Fibroblast of villous mesenchyme (primary cell): Measurements from ENCODE around the gene UBA6. TPM values are rescaled to one million over a fixed set of nuclear protein-coding genes. Genes with fewer than 3 reads are reported as not detected.

ENCODE experiments used
- DNase-seq: peaks from one replicate; pipeline ENCODE4 v3.0.0-alpha.2; 2010; ENCODE audit warnings: low read depth
- H3K4me3 ChIP-seq: 2 replicates; pipeline ENCODE4 v1.5.1; 2011; ENCODE audit warnings: low read depth, mild to moderate bottlenecking, low read length
- total RNA-seq: library from RNA; depleted of rRNA; stranded (reverse); fragments of >200 nt; gene quantifications from 2 replicates; pipeline ENCODE4 v1.2.3, GENCODE V29; 2012
- TF ChIP-seq, protein P1 (sequence below): IDR thresholded peaks from 2 replicates; pipeline ENCODE4 v1.5.1; 2012; ENCODE audit warnings: low read depth, mild to moderate bottlenecking, low read length; ENCODE audit not compliant: insufficient read depth

The UBA6 gene
- total RNA-seq, 1 donor: 88.1 TPM

DNA sequence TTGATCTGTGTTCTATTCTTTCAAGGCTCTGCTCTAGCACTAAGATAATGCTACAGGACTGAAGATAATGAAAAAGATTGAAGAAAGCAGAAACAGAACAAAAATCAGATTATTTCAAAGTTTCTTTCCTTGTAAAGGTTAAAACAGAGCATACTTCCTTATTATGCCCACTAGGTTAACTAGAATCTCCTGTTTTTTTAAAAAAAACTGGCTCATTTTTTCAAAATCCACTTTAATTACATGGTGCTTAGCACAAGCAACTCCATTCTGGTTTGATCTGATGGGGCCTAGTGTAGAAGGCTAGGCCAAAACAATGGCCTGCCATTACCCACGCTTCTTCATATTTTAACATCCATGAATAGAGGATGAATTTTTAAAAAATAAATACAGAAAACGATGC is 1.2 kb upstream of the UBA6 start:
- no peak for DNase-seq
- no peak overlapping the region for H3K4me3 ChIP-seq
- TF ChIP-seq, protein P1, sequence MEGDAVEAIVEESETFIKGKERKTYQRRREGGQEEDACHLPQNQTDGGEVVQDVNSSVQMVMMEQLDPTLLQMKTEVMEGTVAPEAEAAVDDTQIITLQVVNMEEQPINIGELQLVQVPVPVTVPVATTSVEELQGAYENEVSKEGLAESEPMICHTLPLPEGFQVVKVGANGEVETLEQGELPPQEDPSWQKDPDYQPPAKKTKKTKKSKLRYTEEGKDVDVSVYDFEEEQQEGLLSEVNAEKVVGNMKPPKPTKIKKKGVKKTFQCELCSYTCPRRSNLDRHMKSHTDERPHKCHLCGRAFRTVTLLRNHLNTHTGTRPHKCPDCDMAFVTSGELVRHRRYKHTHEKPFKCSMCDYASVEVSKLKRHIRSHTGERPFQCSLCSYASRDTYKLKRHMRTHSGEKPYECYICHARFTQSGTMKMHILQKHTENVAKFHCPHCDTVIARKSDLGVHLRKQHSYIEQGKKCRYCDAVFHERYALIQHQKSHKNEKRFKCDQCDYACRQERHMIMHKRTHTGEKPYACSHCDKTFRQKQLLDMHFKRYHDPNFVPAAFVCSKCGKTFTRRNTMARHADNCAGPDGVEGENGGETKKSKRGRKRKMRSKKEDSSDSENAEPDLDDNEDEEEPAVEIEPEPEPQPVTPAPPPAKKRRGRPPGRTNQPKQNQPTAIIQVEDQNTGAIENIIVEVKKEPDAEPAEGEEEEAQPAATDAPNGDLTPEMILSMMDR: no peak

DNA sequence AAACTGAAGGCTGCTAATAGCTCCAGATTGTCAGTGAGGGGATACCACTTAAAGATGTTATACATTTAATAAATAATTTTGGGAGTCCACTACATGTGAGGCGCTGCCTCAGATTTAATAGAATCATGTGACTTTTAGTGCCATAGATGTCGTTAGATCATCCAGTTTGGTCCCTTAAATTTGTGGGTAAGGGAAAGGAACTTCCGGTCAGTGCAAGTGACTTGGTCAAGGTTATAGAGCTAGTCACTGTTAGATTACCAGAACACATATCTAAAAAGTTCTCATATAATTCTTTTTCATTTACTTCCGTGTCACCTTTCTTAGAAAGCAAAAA is 529 bp upstream of the UBA6 start:
- peak overlapping the region; percentile 84 for H3K4me3 ChIP-seq
- TF ChIP-seq, protein P1: no peak
- no peak for DNase-seq

DNA sequence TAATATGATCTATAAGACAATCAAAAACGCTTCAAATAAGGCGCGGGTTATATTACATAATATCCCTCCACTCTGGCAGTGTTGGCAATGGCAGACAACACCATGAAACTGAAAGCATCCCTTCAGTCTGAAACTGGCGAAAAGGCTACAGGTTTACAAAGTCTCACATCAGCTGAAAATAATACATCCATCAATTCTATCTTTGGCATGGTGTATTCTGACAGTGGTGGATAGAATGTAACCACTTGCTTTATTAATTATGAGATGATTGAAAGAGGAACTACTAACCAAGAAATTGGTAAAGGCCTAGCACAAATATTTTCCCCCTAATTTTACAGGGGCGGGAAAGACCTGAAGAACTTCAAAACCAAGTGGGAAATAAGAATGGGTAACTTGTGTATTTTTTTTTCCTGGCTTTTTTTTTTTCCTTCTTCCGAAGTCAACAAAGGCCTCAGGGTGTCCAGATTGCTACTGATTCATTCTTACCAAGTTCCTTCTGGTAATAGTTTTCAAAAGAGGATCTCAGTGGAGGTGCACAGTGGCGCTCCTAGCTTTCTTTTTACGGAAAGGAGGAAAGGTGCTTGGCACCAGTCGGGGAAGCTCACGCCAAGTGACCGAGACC is 728 bp downstream of the UBA6 start:
- peak overlapping the region; percentile 84 for H3K4me3 ChIP-seq
- TF ChIP-seq, protein P1: no peak
- DNase-seq: peak; percentile 51

DNA sequence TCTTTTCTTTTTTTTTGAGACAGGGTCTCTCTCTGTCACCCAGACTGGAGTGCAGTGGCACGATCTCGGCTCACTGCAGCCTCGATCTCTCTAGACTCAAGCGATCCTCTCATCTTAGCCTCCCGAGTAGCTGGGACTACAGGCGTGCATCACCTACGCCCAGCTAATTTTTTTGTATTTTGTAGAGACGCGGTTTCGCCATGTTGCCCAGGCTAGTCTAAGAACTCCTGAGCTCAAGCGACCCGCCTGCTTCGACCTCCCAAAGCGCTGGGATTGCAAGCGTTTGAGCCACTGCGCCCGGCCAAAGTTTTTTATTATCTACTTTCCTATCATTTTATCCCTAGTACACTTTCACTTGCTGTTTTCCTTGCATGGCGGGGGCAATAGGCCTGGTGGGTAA is 1.4 kb downstream of the UBA6 start:
- peak overlapping the region; percentile 84 for H3K4me3 ChIP-seq
- DNase-seq: peak; percentile 31
- TF ChIP-seq, protein P1: no peak

DNA sequence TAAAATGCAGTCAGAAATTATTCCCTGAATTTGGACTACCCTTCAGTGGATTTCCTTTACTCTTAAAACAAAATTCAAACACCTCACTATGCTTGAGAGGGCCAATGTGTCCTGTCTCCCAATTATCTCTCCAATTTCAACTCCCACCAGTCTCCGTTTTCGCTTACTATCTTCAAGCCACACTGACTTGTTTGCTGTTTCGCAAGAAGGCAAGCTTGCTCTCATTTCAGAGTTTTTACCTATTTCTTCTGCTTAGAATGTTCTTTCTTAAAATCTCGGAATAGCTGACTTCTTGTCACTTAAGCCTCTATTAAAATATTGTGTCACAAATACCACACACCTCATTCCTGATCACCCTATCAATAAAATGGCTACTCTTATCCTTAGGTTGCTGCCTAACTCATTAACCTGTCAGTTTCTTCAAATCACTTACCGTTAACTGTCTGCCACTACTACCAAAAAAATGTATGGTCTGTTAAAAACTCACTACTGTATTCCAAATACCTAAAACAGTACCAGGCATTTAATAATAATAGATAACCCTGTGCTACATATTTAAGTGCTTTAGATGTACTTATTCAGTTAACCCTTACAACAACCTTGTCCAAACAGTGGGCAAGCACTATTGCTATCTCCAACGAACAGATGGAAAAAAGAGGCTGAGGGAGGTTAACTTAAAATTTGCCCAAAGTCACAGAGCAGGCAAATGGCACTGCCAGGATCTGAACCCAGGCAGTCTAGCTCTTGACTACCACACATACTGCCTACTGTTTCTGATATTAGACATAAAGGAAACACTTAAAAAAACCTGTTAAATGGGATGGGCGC is 2.9 kb downstream of the UBA6 start:
- H3K4me3 ChIP-seq: no peak overlapping the region
- TF ChIP-seq, protein P1: no peak
- no peak for DNase-seq

DNA sequence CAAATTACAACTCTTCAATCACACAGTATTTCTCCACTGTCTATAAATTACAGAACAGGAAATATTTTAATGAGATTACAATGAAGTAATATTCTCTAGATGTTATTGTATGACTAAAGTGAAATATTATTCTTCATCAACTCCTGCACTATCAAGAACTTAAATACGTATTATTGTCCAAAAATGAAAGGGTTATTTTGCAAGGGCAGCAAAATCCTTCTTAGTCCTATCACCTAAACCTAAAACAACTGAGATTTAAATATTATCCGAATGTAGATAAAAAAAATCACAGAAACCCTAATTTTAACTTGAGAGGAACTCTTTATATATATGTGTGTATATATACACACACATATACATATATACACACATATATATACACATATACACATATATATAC is 4.9 kb downstream of the UBA6 start:
- DNase-seq: no peak
- TF ChIP-seq, protein P1: no peak
- no peak overlapping the region for H3K4me3 ChIP-seq
